ENCODE results near the gene ZDHHC7. TPM values are rescaled to one million over a fixed set of nuclear protein-coding genes. Genes with fewer than 3 reads are reported as not detected.

Gene ZDHHC7
- 61.4 and 74.1 TPM in 2 replicates for total RNA-seq

DNA sequence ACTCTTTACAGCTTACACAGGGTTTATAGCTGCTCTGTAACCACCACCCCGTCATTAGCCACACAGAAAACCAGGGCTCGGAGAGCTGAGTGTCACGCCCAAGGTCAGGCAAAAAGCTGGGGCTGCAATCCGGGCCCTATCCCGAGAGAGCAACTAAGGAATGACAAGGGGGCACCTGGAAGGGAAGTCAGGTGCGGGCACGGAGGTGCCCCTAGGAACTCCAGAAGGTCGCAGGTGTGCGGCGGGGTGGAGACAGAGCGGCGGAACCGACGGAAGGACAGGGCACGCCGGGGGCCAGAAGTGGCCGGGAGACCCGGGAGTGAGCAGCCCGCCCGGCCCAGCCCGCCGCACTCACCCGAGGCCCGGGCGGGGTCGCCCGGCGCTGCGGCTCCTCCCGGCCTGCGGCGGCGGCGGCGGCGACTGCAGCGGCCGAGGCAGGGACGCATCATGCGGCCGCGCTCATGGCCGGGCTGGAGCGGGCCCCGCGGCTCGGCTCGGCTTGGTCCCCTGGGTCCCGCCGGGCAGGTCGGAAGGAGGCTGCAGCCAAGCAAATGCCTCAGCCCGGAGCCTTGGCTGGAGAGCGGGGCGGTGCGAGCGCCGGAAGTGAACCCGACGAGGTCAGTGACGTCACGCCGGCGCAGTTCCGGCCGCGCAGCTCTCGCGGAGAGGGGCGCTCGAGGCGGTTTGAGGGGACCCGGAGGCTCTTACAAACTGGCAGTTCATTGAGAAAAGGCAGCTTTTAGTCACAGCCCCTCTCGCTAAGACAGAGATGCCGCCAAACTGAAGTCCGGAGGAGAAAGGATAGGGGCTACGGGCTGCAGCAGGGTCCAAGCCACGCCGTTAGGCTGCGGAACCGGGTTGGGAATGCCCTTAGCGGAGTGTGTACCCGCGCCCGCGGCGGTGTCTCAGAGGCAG, at the start of gene ZDHHC7:
TSS of gene ZDHHC7 (minus strand) at position 605 of the 915 bp plus-strand sequence. CDS start 20,917 bp downstream, outside the sequence.
- TF ChIP-seq, protein P1, sequence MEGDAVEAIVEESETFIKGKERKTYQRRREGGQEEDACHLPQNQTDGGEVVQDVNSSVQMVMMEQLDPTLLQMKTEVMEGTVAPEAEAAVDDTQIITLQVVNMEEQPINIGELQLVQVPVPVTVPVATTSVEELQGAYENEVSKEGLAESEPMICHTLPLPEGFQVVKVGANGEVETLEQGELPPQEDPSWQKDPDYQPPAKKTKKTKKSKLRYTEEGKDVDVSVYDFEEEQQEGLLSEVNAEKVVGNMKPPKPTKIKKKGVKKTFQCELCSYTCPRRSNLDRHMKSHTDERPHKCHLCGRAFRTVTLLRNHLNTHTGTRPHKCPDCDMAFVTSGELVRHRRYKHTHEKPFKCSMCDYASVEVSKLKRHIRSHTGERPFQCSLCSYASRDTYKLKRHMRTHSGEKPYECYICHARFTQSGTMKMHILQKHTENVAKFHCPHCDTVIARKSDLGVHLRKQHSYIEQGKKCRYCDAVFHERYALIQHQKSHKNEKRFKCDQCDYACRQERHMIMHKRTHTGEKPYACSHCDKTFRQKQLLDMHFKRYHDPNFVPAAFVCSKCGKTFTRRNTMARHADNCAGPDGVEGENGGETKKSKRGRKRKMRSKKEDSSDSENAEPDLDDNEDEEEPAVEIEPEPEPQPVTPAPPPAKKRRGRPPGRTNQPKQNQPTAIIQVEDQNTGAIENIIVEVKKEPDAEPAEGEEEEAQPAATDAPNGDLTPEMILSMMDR (conservative IDR thresholded peaks at IDR 0.05; ENCODE audit: low read depth, low read length): no peak
- no peak for DNase-seq (ENCODE audit: low read depth)
- H3K4me3 ChIP-seq (ENCODE audit: low read depth, low read length): peak within 1 kb of the TSS; percentile 92

DNA sequence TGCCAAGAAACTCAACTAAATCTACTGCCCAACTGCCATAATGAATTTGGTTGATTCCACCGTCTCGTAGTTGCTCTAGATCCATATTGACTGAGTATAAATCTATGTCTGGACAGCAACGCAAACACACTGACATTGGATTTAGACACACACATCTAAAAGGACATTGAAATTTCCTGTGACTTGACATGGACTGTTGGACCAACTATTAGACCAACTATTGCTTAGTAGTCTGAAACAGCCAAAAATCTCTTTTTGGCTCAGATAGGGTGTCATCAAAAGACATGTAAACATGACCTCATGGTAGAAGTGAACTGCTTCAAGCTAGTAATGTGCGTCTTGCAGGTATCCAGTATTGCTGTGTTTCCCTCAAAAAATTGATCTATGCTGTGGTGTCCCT, 47.6 kb upstream of the ZDHHC7 start:
- no peak overlapping the region for H3K4me3 ChIP-seq (ENCODE audit: low read depth, low read length)
- TF ChIP-seq, protein P1 (conservative IDR thresholded peaks at IDR 0.05; ENCODE audit: low read depth, low read length): no peak
- DNase-seq (ENCODE audit: low read depth): no peak

DNA sequence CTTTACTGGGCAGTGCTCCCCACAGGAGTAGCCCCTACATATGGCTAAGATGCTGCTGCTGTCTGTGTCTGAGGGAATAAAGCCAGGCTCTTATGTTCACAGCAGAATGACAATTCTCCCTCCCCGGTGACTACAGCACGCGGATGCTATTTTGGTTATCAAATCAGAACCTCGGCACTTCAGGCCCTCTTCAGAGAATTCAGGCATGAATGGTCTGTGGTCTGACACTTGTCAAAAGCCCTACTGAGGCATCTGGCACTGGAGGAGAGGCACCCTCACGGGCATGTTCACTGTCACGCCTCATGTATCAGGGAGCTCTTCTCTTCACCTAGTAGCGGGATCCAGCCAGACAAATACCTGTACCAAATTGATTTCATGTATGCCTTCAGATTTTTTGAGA, 46.6 kb upstream of the ZDHHC7 start:
- no peak overlapping the region for H3K4me3 ChIP-seq (ENCODE audit: low read depth, low read length)
- TF ChIP-seq, protein P1 (conservative IDR thresholded peaks at IDR 0.05; ENCODE audit: low read depth, low read length): no peak
- no peak for DNase-seq (ENCODE audit: low read depth)

DNA sequence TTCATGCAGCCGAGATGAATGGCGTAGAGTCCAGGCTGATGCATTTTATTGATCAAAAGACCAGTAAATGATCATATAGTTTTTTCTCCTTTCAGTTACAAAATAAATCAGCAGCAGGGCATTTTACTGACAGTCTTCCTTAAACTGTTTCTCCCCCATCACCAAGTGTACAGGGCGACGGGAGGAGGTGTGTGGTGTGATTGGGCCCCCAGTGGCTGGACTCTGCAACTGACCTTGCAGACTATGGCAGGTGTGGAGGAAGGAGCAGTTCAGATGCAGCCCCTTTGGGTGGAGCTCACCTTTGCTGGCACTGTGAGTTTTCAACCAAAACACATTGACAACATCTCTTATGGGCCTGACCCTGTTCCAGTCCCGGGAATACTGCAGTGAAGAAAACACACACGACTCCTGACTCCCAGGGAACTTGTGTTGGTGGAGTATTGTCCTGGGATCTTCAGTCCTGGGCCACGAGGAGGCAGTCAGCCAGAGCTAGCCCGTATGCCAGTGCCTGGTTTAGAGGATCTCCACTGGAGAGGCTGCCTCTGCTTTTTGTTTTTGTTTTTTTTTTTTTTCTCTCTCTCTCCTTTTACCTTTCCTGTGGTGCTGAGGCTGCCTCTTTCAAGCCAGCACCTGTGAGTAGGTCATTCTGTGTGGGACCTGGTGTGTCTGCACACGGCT, 46.0 kb upstream of the ZDHHC7 start:
- H3K4me3 ChIP-seq (ENCODE audit: low read depth, low read length): no peak overlapping the region
- TF ChIP-seq, protein P1 (conservative IDR thresholded peaks at IDR 0.05; ENCODE audit: low read depth, low read length): peak; percentile 51
- DNase-seq (ENCODE audit: low read depth): no peak

DNA sequence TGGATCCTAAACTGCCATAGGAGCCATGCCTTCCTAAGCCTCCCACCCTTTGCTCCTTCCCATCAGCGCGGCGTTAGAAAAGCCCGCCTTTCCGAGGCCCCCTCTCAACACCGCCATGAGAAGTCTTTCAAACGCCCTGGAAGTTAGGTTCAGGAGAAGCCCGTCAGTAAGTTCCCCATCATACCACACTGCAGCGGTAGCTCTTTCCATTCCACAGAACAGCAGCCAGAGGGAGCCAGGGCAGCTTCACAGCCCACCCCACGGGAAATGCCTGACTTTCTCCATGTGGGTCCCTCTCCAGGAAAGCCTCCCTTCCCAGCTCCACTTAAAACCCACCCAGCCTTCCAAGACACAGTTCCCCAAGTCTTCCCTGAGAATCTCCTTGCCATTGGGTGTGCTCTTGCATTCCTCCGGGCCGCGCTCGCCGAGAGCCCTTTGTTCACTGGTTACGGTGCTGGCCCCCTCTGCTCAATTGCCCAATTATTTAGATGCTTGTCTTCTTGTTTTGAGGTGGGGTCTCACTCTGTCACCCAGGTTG, 44.9 kb upstream of the ZDHHC7 start:
- TF ChIP-seq, protein P1 (conservative IDR thresholded peaks at IDR 0.05; ENCODE audit: low read depth, low read length): no peak
- H3K4me3 ChIP-seq (ENCODE audit: low read depth, low read length): no peak overlapping the region

GRCh38 chr16:85055493-85056210, 44.3 kb upstream of the ZDHHC7 start:
- DNase-seq (ENCODE audit: low read depth): no peak

More for the DNA sequence above, 44.9 kb upstream of the ZDHHC7 start:
- no peak for DNase-seq (ENCODE audit: low read depth)

More at GRCh38 chr16:85055493-85056210, 44.3 kb upstream of the ZDHHC7 start:
- TF ChIP-seq, protein P1 (conservative IDR thresholded peaks at IDR 0.05; ENCODE audit: low read depth, low read length): no peak
- H3K4me3 ChIP-seq (ENCODE audit: low read depth, low read length): no peak overlapping the region
